ENCODE measurements around the gene RSRP1.

GRCh38 chr1:25223471-25223870, 23.8 kb downstream of the RSRP1 start:
- TF ChIP-seq CHD4 (IDR thresholded peaks at IDR 0.05; ENCODE audit: borderline replicate concordance) (no peak), CTCF (IDR thresholded peaks at IDR 0.05) (no peak), POLR2A (IDR thresholded peaks at IDR 0.05; ENCODE audit: low read length) (no peak), CHD2 (IDR thresholded peaks at IDR 0.05; ENCODE audit: low read length, partially characterized antibody) (no peak), RAD21 (conservative IDR thresholded peaks at IDR 0.05 in 1 of 2, IDR thresholded peaks at IDR 0.05 in 1 of 2) (no peak)
